Stimulated activated CD4-positive, alpha-beta T cell treated with anti-CD3 and anti-CD28 coated beads, TNF-alpha, amount 100 ng/mL, for 1 hour (primary cell): Measurements from ENCODE around the gene CDC42EP1.
"Not testable (repeated sequence)": the region's sequence is repeated elsewhere in the genome, so short reads cannot be mapped to it uniquely, and the experiment has no call there.

ENCODE experiments used
- DNase-seq, 3 donors: peaks; one replicate each; pipeline ENCODE4 v3.0.0-alpha.2; 2020; ENCODE audit warnings: low read depth in 3 of 3, low spot score in 1 of 3

CDC42EP1 gene

GRCh38 chr22:37559901-37560607, at the start of gene CDC42EP1:
TSS of gene CDC42EP1 (plus strand) at chr22:37560480. CDS start at chr22:37566350, 5,870 bp downstream.
- DNase-seq, result no peak

- DNase-seq, result no peak
Measured at GRCh38 chr22:37511395-37512104, 48.7 kb upstream of the CDC42EP1 start.

GRCh38 chr22:37514526-37515051, 45.7 kb upstream of the CDC42EP1 start:
- no peak for DNase-seq

- DNase-seq, result no peak
Measured at GRCh38 chr22:37515901-37516300, 44.4 kb upstream of the CDC42EP1 start.

GRCh38 chr22:37516456-37516855, 43.8 kb upstream of the CDC42EP1 start:
- DNase-seq, result no peak

- DNase-seq, result no peak
Measured at GRCh38 chr22:37517826-37518450, 42.3 kb upstream of the CDC42EP1 start.

- DNase-seq, result no peak
Measured at GRCh38 chr22:37518509-37519267, 41.6 kb upstream of the CDC42EP1 start.

- no peak for DNase-seq
Measured at GRCh38 chr22:37519268-37520195, 40.7 kb upstream of the CDC42EP1 start, which contains the start of gene CARD10. TSS of gene CARD10 (minus strand) at chr22:37519415. CDS start at chr22:37519200, 215 bp downstream.

- DNase-seq, result no peak
Measured at GRCh38 chr22:37520776-37521191, 39.5 kb upstream of the CDC42EP1 start.

GRCh38 chr22:37521236-37521739, 39.0 kb upstream of the CDC42EP1 start:
- DNase-seq, result no peak

- no peak for DNase-seq
Measured at GRCh38 chr22:37522482-37522881, 37.8 kb upstream of the CDC42EP1 start.

- DNase-seq, result no peak
Measured at GRCh38 chr22:37525073-37525745, 35.1 kb upstream of the CDC42EP1 start.

- no peak for DNase-seq
Measured at GRCh38 chr22:37525746-37526350, 34.4 kb upstream of the CDC42EP1 start.

GRCh38 chr22:37526376-37526775, 33.9 kb upstream of the CDC42EP1 start:
- DNase-seq, result no peak

GRCh38 chr22:37527081-37527752, 33.1 kb upstream of the CDC42EP1 start:
- DNase-seq, result not testable (repeated sequence)

- not testable (repeated sequence) for DNase-seq
Measured at GRCh38 chr22:37527952-37528351, 32.3 kb upstream of the CDC42EP1 start.

GRCh38 chr22:37529652-37530345, 30.5 kb upstream of the CDC42EP1 start:
- DNase-seq, result no peak

GRCh38 chr22:37533995-37534394, 26.3 kb upstream of the CDC42EP1 start:
- no peak for DNase-seq
